NK-92 (cell line): Measurements from ENCODE around the gene VPS52.
"Not testable (repeated sequence)": the region's sequence is repeated elsewhere in the genome, so short reads cannot be mapped to it uniquely, and the experiment has no call there.

Experiments
- DNase-seq: peaks from one replicate; lab custom pipeline; 2025; ENCODE audit not compliant: unreplicated experiment; lab: John Stamatoyannopoulos, UW

VPS52 gene

GRCh38 chr6:33280539-33280938 lies 8.9 kb upstream of the VPS52 start:
- DNase-seq: no peak

GRCh38 chr6:33279971-33280511 lies 8.4 kb upstream of the VPS52 start:
- no peak for DNase-seq

- DNase-seq: no peak
Observed at GRCh38 chr6:33279257-33279695, 7.6 kb upstream of the VPS52 start.

GRCh38 chr6:33278810-33279209 lies 7.1 kb upstream of the VPS52 start:
- no peak for DNase-seq

GRCh38 chr6:33278392-33278741 lies 6.7 kb upstream of the VPS52 start:
- no peak for DNase-seq

- DNase-seq: no peak
Observed at GRCh38 chr6:33277663-33278391, 6.2 kb upstream of the VPS52 start.

- no peak for DNase-seq
Observed at GRCh38 chr6:33276864-33277662, 5.4 kb upstream of the VPS52 start, which contains the start of gene B3GALT4. Gene B3GALT4 (plus strand): TSS chr6:33277123. CDS start chr6:33277420, 297 bp downstream.

GRCh38 chr6:33276581-33276863 lies 4.8 kb upstream of the VPS52 start:
- DNase-seq: no peak

- not testable (repeated sequence) for DNase-seq
Observed at GRCh38 chr6:33275795-33276580, 4.3 kb upstream of the VPS52 start.

GRCh38 chr6:33273924-33274902 lies 2.5 kb upstream of the VPS52 start:
- no peak for DNase-seq

- DNase-seq: no peak
Observed at GRCh38 chr6:33273129-33273923, 1.6 kb upstream of the VPS52 start.

GRCh38 chr6:33272275-33273128 lies 826 bp upstream of the VPS52 start:
- no peak for DNase-seq

- DNase-seq: no peak
Observed at GRCh38 chr6:33271117-33271467, 584 bp downstream of the VPS52 start.

- no peak for DNase-seq
Observed at GRCh38 chr6:33264015-33264414, 7.7 kb downstream of the VPS52 start.

- not testable (repeated sequence) for DNase-seq
Observed at GRCh38 chr6:33262490-33262889, 9.2 kb downstream of the VPS52 start.

GRCh38 chr6:33259032-33259431 lies 12.6 kb downstream of the VPS52 start:
- no peak for DNase-seq

- no peak for DNase-seq
Observed at GRCh38 chr6:33254591-33254990, 17.1 kb downstream of the VPS52 start.

GRCh38 chr6:33252759-33253158 lies 18.9 kb downstream of the VPS52 start:
- no peak for DNase-seq
